Fibroblast of skin of abdomen (primary cell): ENCODE results near the gene NUPR1. TPM values are rescaled to one million over a fixed set of nuclear protein-coding genes. Genes with fewer than 3 reads are reported as not detected.
"Not testable (repeated sequence)": the region's sequence is repeated elsewhere in the genome, so short reads cannot be mapped to it uniquely, and the experiment has no call there.

Source experiments
- DNase-seq: peaks from one replicate; pipeline ENCODE4 v3.0.0-alpha.2; 2013
- polyA plus RNA-seq, 2 experiments: library from polyadenylated mRNA; unstranded; fragments of 120-200 nt; gene quantifications; one replicate each; pipeline ENCODE4 v1.2.1, GENCODE V29; 2013; ENCODE audit not compliant: insufficient read length in 2 of 2

The NUPR1 gene
- 248 TPM for polyA plus RNA-seq (2013, experiment 1 of 2; ENCODE audit: insufficient read length)
- polyA plus RNA-seq (2013, experiment 2 of 2; ENCODE audit: insufficient read length): 248 TPM

DNA sequence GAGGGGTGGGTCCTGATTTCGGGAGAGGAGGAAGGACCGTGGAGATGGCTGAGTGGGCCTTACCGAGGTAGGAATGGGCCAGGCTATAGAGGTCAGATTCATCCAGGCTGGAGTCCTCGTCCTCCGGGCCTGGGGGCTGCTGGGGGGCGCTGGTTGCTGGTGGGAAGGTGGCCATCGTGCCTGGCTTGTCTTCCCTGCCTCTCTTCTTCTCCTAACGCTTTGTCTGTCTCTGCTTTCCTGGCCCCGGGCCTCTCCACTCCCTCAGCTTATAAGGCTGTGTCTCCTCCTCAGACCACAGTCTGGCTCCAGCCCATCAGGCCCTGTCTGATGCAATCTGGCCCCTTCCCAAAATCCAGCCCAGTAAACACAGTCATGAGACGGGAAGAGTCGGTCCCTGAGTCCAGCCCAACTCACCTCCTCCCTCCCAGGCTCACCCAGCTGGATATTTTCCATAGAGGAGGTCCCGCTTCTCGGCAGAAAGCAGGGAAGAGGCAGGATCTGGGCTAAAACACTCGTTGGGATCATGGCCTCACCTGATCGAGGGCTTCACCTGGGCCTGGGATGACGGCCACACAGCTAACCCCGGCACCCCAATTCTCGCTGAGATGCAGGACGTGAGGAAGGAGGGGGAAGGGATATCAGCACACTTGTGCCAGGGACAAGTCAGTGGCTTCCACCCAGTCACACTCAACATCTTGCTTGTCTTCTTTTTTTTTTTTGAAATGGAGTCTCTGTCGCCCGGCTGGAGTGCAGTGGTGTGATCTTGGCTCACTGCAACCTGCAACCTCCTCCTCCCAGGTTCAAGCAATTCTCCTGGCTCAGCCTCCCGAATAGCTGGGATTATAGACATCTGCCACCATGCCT is at the start of gene NUPR1:
NUPR1 (minus strand) TSS at position 242 of the 864 bp plus-strand sequence; CDS start at position 175, 67 bp downstream.
- DNase-seq: peak; percentile 99

- no peak for DNase-seq
These were observed 48.6 kb upstream of the NUPR1 start for GRCh38 chr16:28587386-28587785.

- no peak for DNase-seq
These were observed 47.7 kb upstream of the NUPR1 start for GRCh38 chr16:28586466-28586865.

DNA sequence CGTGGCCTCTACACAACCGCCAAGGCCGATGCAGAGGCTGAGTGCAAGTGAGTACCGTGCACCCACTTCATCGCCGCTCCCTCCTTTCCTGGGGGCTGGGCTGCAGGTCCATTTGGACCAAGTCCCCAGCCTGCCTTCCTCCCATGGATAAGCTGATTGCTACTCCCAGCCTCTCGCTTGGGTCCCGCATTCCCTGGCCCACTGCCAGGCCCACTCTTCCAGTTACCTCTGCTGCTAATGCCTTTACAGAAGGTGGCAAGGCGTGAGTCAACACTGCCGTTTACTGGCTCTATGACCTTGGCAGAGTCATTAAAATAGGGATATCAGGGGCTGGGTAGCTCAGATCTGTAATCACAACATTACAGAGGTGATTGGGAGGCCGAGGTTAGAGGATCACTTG is 46.9 kb upstream of the NUPR1 start:
- DNase-seq: no peak

GRCh38 chr16:28580726-28581315 is 42.0 kb upstream of the NUPR1 start:
- DNase-seq: no peak

- no peak for DNase-seq
These were observed 36.8 kb upstream of the NUPR1 start for GRCh38 chr16:28575446-28576109.

- DNase-seq: no peak
These were observed 36.2 kb upstream of the NUPR1 start for GRCh38 chr16:28574925-28575324.

DNA sequence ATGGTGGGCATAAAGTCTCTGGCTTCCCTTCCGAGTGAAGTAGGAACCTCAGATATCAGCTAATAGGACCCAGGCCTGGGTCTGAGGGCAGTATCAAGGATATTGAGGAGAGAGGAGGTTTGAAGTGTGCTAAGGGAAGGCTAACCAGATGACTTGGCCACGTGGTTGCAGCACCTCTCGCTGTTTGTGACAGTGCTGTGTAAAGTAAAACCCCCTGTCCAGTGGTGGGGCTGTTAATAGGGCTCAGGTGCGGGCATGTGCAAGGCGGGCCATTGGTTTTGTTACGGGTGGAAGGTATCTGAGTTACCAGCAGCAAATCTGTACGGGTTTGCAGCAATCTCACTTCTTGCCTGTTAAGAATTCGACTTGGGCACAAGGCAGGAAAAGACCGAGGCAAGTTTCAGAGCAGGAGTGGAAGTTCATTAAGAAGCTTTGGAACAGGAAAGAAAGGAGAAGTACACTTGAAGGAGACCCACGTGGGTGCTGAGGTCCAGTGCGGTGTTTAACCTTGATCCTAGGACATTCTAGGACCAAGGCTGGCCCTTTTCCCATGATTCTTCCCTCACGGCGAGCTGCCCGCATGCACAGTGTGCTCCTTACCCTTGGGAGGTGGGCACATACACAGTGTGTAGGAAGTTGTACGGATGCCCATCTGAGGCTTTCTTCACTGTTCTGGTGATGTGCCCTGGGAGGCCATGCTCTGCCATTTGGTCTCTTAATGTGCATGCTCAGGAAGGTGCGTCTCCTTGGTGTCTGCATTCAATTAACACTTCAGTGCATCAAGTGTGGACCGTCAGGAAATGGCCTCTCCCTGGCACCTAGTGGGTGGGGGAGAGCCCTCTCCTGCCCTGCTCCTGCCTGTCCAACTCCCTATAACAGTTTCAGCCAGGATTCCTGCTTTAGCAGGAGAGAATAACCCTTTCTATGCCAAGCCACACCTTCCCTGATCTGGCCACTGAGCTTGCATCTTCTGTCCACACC is 35.3 kb upstream of the NUPR1 start:
- no peak for DNase-seq

DNA sequence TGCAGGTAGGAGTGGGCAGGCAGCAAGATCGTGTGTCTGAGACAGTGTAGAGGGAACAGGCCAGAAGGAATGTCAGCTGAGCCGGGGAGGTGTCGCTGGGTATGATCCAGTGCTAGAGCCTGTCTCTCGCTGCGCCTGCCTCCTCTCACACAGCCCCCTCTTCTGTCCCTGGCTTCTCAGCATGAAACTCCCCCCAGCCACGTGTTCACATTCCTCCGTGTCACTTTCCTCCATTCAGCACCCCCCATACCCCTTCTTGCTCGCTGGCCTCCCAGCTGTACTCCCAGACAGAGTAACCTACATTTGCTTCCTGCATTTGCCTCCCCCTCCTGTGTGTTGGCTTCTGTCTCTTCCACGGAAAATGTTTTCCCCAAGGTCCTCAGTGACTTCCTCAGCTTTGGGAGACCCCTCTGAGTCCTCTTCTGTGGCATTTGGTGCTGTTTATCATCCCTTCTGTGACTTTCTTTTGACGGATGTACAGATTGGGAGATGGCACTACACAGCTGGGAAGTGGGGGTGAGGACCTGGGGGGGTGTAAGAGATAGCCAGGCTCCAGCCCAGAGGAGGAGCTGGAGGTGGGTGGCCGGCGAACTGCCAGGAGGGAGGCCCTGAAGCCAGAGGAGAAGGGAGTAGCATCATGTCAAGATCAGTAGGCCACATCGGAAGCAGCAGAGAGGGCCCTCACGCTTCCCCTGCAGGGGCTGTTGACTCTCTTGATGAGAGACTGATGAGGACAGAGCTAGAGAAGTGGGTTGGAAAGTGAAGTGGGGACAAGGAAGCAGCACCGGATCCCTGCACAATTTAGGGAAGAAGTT is 34.1 kb upstream of the NUPR1 start:
- DNase-seq: peak; percentile 63

DNA sequence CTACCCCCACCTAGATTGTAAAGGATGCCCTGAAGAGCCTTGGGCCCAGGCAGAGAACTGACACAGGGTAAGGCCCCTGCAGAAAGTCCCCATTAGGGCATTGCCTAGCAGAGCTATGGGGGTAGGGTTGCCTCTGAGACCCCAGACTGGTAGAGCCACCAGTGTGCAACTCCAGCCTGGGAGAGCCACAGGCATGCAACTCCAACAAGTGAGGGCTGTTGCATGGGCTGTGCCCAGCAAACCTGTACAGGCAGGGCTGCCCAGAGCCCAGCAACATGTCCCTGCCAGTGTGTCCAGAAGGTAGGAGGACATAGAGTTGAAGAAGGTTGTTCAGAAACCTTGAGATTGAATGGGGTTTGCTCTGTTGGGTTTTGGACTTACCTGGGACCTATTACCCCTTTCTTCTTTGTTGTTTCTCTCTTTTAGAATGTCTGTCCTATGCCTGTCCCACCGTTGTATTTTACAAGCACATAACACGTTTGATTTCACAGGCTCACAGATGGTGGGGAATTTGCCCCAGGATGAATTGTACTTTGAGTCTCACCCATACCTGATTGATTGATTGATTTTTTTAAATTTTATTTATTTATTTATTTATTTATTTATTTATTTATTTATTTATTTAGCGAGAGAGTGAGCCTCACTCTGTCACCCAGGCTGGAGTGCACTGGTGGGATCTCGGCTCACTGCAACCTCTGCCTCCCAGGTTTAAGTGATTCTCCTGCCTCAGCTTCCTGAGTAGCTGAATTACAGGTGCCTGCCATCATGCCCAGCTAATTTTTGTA is 31.4 kb upstream of the NUPR1 start:
- no peak for DNase-seq

GRCh38 chr16:28569021-28569420 is 30.2 kb upstream of the NUPR1 start:
- peak; percentile 34 for DNase-seq

- no peak for DNase-seq
These were observed 28.5 kb upstream of the NUPR1 start for GRCh38 chr16:28567292-28567691.

- DNase-seq: not testable (repeated sequence)
These were observed 27.6 kb upstream of the NUPR1 start for GRCh38 chr16:28566233-28566925.

- DNase-seq: no peak
These were observed 24.4 kb upstream of the NUPR1 start for GRCh38 chr16:28563218-28563617.

GRCh38 chr16:28562199-28562598 is 23.4 kb upstream of the NUPR1 start:
- no peak for DNase-seq

- DNase-seq: no peak
These were observed 22.9 kb upstream of the NUPR1 start for GRCh38 chr16:28561557-28562187.

- DNase-seq: no peak
These were observed 19.7 kb upstream of the NUPR1 start for GRCh38 chr16:28558456-28558855.

GRCh38 chr16:28556914-28557320 is 18.1 kb upstream of the NUPR1 start:
- DNase-seq: no peak

DNA sequence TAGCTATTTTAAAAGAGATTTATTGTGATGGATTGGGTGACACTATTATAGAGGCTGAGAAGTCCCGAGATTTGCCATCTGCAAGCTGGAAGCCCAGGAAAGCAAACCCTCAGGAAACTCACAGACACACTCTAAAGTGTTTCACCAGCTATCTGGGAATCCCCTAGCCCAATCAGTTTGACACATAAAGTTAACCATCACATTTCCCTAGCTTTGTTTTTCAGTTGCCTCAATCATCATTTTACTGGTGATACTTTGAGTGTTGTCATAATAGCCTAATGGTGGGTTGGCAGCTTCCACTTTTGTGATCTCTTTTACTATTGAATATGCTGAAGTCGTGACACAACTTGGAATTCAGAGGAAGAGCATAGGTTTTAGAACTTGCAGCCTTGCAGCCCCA is 16.8 kb upstream of the NUPR1 start:
- DNase-seq: no peak
